Neutrophil (primary cell): ENCODE data around the gene BANP.
"Not testable (repeated sequence)": the region's sequence is repeated elsewhere in the genome, so short reads cannot be mapped to it uniquely, and the experiment has no call there.

ENCODE experiments used
- H3K27ac ChIP-seq: fragments of 200-600 bp; sonication (generic); 2 replicates; pipeline ENCODE4 v1.5.1; 2016; ENCODE audit warnings: mild to moderate bottlenecking, moderate library complexity
- H3K27me3 ChIP-seq: fragments of 200-600 bp; sonication (generic); 2 replicates; pipeline ENCODE4 v1.6.0; 2016; ENCODE audit warnings: mild to moderate bottlenecking
- H3K36me3 ChIP-seq: fragments of 200-600 bp; sonication (generic); 2 replicates; pipeline ENCODE4 v1.5.1; 2017
- H3K4me1 ChIP-seq, 2 experiments: fragments of 200-600 bp in 1 of 2; sonication (generic) in 1 of 2; 1 replicate in 1 of 2; 2 replicates in 1 of 2; pipeline versions ENCODE4 v1.5.1 to v1.6.1; 2013 to 2016; ENCODE audit warnings: low read depth in 1 of 2, low read length in 1 of 2, mild to moderate bottlenecking in 1 of 2, moderate library complexity in 1 of 2; ENCODE audit not compliant: control insufficient read depth in 1 of 2, insufficient read depth in 1 of 2
- H3K4me3 ChIP-seq, 2 experiments: fragments of 200-600 bp in 1 of 2; sonication (generic) in 1 of 2; 1 replicate in 1 of 2; 2 replicates in 1 of 2; pipeline ENCODE4 v1.5.1; 2013 to 2016; ENCODE audit warnings: low read depth in 1 of 2, low read length in 1 of 2, mild to moderate bottlenecking in 1 of 2, moderate library complexity in 1 of 2
- H3K9me3 ChIP-seq: fragments of 200-600 bp; sonication (generic); 2 replicates; pipeline ENCODE4 v1.5.1; 2016
- TF ChIP-seq, protein P1 (sequence below): fragments of 200-600 bp; sonication (generic); IDR thresholded peaks from 2 replicates; pipeline ENCODE4 v1.5.1; 2016; ENCODE audit warnings: antibody characterized with exemption

The BANP gene

GRCh38 chr16:88015806-88016140, 64.5 kb downstream of the BANP start:
- no peaks in the 10 kb centered on the region for H3K27me3 ChIP-seq
- H3K4me1 ChIP-seq: no peaks in the 10 kb centered on the region
- H3K9me3 ChIP-seq: no peaks in the 10 kb centered on the region
- H3K36me3 ChIP-seq: peaks cover 87% of the 10 kb centered on the region
- TF ChIP-seq, protein P1, sequence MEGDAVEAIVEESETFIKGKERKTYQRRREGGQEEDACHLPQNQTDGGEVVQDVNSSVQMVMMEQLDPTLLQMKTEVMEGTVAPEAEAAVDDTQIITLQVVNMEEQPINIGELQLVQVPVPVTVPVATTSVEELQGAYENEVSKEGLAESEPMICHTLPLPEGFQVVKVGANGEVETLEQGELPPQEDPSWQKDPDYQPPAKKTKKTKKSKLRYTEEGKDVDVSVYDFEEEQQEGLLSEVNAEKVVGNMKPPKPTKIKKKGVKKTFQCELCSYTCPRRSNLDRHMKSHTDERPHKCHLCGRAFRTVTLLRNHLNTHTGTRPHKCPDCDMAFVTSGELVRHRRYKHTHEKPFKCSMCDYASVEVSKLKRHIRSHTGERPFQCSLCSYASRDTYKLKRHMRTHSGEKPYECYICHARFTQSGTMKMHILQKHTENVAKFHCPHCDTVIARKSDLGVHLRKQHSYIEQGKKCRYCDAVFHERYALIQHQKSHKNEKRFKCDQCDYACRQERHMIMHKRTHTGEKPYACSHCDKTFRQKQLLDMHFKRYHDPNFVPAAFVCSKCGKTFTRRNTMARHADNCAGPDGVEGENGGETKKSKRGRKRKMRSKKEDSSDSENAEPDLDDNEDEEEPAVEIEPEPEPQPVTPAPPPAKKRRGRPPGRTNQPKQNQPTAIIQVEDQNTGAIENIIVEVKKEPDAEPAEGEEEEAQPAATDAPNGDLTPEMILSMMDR: no peak
- no peak overlapping the region for H3K4me3 ChIP-seq
- no peak overlapping the region for H3K27ac ChIP-seq

- not testable (repeated sequence) for H3K27ac ChIP-seq, H3K4me1 ChIP-seq, H3K4me3 ChIP-seq, H3K27me3 ChIP-seq, H3K9me3 ChIP-seq
- H3K36me3 ChIP-seq: peaks cover 85% of the 10 kb centered on the region
Observed at GRCh38 chr16:88016386-88016785, 65.2 kb downstream of the BANP start.

DNA sequence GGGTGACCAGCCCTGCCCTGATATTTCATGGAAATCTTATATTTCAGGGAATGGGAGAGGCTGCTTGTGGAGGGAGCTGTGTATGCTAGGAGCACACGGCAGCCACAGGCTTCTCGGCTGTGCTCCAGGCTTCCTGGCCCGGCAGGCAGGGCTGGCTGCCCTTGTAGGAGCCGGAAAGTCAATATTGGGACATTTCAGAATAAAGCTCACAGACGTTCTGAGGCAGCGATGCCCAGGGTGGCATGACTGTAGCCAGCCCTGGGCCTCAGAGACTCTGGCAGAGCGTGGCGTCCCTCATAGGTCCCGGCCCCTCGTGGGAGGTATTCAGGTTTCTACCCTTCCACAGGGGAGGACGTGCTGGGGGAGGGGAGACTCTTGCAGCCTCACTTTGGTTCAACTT, 65.7 kb downstream of the BANP start:
- Histone ChIP-seq H3K27me3 (no peaks in the 10 kb centered on the region), H3K4me3 (no peak overlapping the region), H3K36me3 (peaks cover 83% of the 10 kb centered on the region), H3K4me1 (no peaks in the 10 kb centered on the region), H3K27ac (no peak overlapping the region), H3K9me3 (no peaks in the 10 kb centered on the region)
- TF ChIP-seq, protein P1: no peak

DNA sequence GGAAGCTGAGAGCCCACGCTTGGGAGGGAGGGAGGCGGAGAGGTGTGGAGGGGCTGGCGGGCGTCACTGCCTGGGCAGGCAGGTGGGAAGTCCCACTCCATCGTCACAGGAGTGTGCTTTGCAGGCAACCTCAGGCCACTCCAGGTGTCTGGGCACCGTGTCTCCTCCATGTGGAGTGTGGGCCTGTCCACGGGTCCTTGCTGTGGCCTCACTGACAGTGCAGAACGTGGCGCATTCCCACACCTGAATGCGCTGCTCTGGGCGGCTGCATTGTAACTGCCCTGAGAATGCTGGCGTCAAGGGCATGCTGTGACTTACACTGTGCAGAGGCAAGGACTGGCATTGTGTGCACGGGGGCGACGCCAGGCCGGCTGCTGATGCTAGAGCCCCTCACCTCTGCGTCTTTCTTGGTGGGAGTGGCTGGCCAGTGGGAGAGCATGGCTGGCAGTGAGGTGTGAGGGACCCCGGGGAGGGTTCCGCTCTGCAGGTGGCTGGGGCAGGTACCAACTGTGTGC, 66.4 kb downstream of the BANP start:
- H3K4me1 ChIP-seq: no peaks in the 10 kb centered on the region
- H3K27me3 ChIP-seq: no peaks in the 10 kb centered on the region
- TF ChIP-seq, protein P1: no peak
- peaks cover 83% of the 10 kb centered on the region for H3K36me3 ChIP-seq
- no peak overlapping the region for H3K4me3 ChIP-seq
- H3K9me3 ChIP-seq: no peaks in the 10 kb centered on the region
- H3K27ac ChIP-seq: no peak overlapping the region

DNA sequence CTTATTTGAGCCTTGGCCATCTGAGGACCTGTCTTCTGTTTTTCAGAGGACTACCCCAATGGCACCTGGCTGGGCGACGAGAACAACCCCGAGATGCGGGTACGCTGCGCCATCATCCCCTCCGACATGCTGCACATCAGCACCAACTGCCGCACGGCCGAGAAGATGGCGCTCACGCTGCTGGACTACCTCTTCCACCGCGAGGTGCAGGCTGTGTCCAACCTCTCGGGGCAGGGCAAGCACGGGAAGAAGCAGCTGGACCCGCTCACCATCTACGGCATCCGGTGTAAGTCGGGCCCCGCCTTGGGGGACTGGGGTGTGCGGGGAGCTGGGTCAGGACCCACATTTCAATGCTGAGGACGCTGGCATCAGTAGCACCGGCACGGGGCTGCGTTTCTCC, 67.1 kb downstream of the BANP start:
- not testable (repeated sequence) for H3K4me1 ChIP-seq, H3K9me3 ChIP-seq, H3K27me3 ChIP-seq, H3K27ac ChIP-seq, H3K4me3 ChIP-seq
- peaks cover 81% of the 10 kb centered on the region for H3K36me3 ChIP-seq

GRCh38 chr16:88019041-88019820, 68.0 kb downstream of the BANP start:
- H3K36me3 ChIP-seq: peaks cover 81% of the 10 kb centered on the region
- H3K27ac ChIP-seq, H3K4me3 ChIP-seq, H3K27me3 ChIP-seq, H3K9me3 ChIP-seq, H3K4me1 ChIP-seq: not testable (repeated sequence)

GRCh38 chr16:88019821-88020515, 68.7 kb downstream of the BANP start:
- TF ChIP-seq, protein P1: no peak
- H3K9me3 ChIP-seq: no peaks in the 10 kb centered on the region
- peaks cover 82% of the 10 kb centered on the region for H3K36me3 ChIP-seq
- no peak overlapping the region for H3K27ac ChIP-seq
- H3K4me1 ChIP-seq: no peaks in the 10 kb centered on the region
- H3K27me3 ChIP-seq: no peaks in the 10 kb centered on the region
- no peak overlapping the region for H3K4me3 ChIP-seq
